HFF-Myc (cell line): ENCODE data around the gene IL27RA.

Experiments used
- DNase-seq: peaks from one replicate; pipeline ENCODE4 v3.0.0-alpha.2; 2011; ENCODE audit warnings: low read depth; ENCODE audit errors: extremely low read depth
- H3K4me3 ChIP-seq: replicated peaks from 2 replicates; pipeline ENCODE4 v1.5.1; 2011; ENCODE audit warnings: low read depth, mild to moderate bottlenecking, control low read depth, low read length
- CTCF ChIP-seq: IDR thresholded peaks from 2 replicates; pipeline ENCODE4 v1.5.1; 2012; ENCODE audit warnings: mild to moderate bottlenecking, low read depth, low read length, control low read depth; ENCODE audit errors: missing control alignments

IL27RA gene

GRCh38 chr19:14056069-14056666, 24.6 kb downstream of the IL27RA start:
- H3K4me3 ChIP-seq, result no peak overlapping the region
- DNase-seq, result no peak
- no peak for TF ChIP-seq CTCF

- DNase-seq, result no peak
- H3K4me3 ChIP-seq, result peak overlapping the region; percentile 28
- TF ChIP-seq CTCF, result no peak
Measured at GRCh38 chr19:14056741-14057356, 25.3 kb downstream of the IL27RA start.

GRCh38 chr19:14058182-14059092, 26.9 kb downstream of the IL27RA start:
- no peak for DNase-seq
- no peak for TF ChIP-seq CTCF
- H3K4me3 ChIP-seq, result peak overlapping the region; percentile 20; the same call in 1 of the 2 replicates

- no peak for DNase-seq
- no peak overlapping the region for H3K4me3 ChIP-seq
- peak; percentile 82 for TF ChIP-seq CTCF
Measured at GRCh38 chr19:14059093-14059480, 27.5 kb downstream of the IL27RA start.

- H3K4me3 ChIP-seq, result no peak overlapping the region
- no peak for TF ChIP-seq CTCF
- DNase-seq, result no peak
Measured at GRCh38 chr19:14059652-14060155, 28.1 kb downstream of the IL27RA start.

- DNase-seq, result no peak
- H3K4me3 ChIP-seq, result no peak overlapping the region
- no peak for TF ChIP-seq CTCF
Measured at GRCh38 chr19:14061081-14061749, 29.7 kb downstream of the IL27RA start.
